ENCODE results near the gene MEGF11.

The MEGF11 gene

DNA sequence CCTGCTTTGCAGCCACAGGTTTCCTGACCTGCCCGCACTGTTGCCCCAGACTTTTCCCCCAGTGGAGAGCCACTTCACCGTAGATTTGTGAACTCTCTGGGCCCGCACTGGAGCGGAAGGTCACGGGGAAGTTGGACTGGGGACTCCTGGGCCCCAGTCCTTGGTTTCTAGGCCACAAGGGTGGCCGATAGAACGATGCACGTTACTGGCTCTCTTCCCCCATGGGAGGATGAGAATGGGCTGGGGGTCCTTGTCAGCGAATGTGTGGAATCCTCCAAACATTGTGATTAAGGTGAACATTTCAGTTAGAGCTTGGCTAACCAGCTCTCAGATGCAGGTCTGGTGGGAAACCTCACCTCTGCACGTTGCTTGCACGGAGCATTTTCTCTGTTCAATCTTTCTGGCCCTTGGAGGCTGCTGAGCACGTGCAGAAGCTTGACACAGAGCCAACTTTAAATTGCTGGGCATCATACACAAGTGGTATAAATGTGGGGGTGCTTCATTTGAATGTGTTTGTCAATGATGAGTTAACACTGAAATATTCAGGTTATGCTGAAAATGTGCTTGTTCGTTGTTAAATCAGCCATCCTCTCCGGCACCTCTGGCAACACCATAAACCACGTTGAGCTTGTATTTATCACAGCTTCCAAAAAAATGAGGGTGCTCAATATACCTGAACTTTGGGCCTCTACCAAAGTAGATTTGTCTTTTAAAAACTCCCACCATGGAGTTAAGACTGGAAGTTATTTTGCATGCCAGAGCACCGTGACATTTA, 40.8 kb upstream of the MEGF11 start (continued):
- TF ChIP-seq, protein P1, sequence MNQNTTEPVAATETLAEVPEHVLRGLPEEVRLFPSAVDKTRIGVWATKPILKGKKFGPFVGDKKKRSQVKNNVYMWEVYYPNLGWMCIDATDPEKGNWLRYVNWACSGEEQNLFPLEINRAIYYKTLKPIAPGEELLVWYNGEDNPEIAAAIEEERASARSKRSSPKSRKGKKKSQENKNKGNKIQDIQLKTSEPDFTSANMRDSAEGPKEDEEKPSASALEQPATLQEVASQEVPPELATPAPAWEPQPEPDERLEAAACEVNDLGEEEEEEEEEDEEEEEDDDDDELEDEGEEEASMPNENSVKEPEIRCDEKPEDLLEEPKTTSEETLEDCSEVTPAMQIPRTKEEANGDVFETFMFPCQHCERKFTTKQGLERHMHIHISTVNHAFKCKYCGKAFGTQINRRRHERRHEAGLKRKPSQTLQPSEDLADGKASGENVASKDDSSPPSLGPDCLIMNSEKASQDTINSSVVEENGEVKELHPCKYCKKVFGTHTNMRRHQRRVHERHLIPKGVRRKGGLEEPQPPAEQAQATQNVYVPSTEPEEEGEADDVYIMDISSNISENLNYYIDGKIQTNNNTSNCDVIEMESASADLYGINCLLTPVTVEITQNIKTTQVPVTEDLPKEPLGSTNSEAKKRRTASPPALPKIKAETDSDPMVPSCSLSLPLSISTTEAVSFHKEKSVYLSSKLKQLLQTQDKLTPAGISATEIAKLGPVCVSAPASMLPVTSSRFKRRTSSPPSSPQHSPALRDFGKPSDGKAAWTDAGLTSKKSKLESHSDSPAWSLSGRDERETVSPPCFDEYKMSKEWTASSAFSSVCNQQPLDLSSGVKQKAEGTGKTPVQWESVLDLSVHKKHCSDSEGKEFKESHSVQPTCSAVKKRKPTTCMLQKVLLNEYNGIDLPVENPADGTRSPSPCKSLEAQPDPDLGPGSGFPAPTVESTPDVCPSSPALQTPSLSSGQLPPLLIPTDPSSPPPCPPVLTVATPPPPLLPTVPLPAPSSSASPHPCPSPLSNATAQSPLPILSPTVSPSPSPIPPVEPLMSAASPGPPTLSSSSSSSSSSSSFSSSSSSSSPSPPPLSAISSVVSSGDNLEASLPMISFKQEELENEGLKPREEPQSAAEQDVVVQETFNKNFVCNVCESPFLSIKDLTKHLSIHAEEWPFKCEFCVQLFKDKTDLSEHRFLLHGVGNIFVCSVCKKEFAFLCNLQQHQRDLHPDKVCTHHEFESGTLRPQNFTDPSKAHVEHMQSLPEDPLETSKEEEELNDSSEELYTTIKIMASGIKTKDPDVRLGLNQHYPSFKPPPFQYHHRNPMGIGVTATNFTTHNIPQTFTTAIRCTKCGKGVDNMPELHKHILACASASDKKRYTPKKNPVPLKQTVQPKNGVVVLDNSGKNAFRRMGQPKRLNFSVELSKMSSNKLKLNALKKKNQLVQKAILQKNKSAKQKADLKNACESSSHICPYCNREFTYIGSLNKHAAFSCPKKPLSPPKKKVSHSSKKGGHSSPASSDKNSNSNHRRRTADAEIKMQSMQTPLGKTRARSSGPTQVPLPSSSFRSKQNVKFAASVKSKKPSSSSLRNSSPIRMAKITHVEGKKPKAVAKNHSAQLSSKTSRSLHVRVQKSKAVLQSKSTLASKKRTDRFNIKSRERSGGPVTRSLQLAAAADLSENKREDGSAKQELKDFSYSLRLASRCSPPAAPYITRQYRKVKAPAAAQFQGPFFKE (tag by site-specific recombination; IDR thresholded peaks at IDR 0.05; ENCODE audit: borderline replicate concordance), result no peak
- no peak for TF ChIP-seq ZNF76 (tag by site-specific recombination; IDR thresholded peaks at IDR 0.05; ENCODE audit: borderline replicate concordance, low read depth)
- TF ChIP-seq, protein P2, sequence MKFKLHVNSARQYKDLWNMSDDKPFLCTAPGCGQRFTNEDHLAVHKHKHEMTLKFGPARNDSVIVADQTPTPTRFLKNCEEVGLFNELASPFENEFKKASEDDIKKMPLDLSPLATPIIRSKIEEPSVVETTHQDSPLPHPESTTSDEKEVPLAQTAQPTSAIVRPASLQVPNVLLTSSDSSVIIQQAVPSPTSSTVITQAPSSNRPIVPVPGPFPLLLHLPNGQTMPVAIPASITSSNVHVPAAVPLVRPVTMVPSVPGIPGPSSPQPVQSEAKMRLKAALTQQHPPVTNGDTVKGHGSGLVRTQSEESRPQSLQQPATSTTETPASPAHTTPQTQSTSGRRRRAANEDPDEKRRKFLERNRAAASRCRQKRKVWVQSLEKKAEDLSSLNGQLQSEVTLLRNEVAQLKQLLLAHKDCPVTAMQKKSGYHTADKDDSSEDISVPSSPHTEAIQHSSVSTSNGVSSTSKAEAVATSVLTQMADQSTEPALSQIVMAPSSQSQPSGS (tag by site-specific recombination; IDR thresholded peaks at IDR 0.05; ENCODE audit: low read depth), result 0 out of 2 replicates have a peak, but pooled peaks have one; percentile 2
- TF ChIP-seq, protein P3, sequence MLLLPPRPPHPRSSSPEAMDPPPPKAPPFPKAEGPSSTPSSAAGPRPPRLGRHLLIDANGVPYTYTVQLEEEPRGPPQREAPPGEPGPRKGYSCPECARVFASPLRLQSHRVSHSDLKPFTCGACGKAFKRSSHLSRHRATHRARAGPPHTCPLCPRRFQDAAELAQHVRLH (tag by site-specific recombination; IDR thresholded peaks at IDR 0.05), result no peak
- TF ChIP-seq, protein P4, sequence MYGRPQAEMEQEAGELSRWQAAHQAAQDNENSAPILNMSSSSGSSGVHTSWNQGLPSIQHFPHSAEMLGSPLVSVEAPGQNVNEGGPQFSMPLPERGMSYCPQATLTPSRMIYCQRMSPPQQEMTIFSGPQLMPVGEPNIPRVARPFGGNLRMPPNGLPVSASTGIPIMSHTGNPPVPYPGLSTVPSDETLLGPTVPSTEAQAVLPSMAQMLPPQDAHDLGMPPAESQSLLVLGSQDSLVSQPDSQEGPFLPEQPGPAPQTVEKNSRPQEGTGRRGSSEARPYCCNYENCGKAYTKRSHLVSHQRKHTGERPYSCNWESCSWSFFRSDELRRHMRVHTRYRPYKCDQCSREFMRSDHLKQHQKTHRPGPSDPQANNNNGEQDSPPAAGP (tag by site-specific recombination; IDR thresholded peaks at IDR 0.05), result no peak
- TF ChIP-seq ZFP37 (tag by site-specific recombination; IDR thresholded peaks at IDR 0.05), result peak; percentile 24; the same call in 1 of the 2 replicates
- no peak for TF ChIP-seq ZNF302 (tag by site-specific recombination; IDR thresholded peaks at IDR 0.05; ENCODE audit: low read depth)
- TF ChIP-seq, protein P5, sequence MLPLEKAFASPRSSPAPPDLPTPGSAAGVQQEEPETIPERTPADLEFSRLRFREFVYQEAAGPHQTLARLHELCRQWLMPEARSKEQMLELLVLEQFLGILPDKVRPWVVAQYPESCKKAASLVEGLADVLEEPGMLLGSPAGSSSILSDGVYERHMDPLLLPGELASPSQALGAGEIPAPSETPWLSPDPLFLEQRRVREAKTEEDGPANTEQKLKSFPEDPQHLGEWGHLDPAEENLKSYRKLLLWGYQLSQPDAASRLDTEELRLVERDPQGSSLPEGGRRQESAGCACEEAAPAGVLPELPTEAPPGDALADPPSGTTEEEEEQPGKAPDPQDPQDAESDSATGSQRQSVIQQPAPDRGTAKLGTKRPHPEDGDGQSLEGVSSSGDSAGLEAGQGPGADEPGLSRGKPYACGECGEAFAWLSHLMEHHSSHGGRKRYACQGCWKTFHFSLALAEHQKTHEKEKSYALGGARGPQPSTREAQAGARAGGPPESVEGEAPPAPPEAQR (tag by site-specific recombination; IDR thresholded peaks at IDR 0.05), result no peak
- TF ChIP-seq, protein P6, sequence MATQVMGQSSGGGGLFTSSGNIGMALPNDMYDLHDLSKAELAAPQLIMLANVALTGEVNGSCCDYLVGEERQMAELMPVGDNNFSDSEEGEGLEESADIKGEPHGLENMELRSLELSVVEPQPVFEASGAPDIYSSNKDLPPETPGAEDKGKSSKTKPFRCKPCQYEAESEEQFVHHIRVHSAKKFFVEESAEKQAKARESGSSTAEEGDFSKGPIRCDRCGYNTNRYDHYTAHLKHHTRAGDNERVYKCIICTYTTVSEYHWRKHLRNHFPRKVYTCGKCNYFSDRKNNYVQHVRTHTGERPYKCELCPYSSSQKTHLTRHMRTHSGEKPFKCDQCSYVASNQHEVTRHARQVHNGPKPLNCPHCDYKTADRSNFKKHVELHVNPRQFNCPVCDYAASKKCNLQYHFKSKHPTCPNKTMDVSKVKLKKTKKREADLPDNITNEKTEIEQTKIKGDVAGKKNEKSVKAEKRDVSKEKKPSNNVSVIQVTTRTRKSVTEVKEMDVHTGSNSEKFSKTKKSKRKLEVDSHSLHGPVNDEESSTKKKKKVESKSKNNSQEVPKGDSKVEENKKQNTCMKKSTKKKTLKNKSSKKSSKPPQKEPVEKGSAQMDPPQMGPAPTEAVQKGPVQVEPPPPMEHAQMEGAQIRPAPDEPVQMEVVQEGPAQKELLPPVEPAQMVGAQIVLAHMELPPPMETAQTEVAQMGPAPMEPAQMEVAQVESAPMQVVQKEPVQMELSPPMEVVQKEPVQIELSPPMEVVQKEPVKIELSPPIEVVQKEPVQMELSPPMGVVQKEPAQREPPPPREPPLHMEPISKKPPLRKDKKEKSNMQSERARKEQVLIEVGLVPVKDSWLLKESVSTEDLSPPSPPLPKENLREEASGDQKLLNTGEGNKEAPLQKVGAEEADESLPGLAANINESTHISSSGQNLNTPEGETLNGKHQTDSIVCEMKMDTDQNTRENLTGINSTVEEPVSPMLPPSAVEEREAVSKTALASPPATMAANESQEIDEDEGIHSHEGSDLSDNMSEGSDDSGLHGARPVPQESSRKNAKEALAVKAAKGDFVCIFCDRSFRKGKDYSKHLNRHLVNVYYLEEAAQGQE (tag by site-specific recombination; IDR thresholded peaks at IDR 0.05), result no peak
- TF ChIP-seq ZNF654 (tag by site-specific recombination; IDR thresholded peaks at IDR 0.05; ENCODE audit: low read depth), result no peak
- TF ChIP-seq ZBTB7A (tag by site-specific recombination; IDR thresholded peaks at IDR 0.05; ENCODE audit: low read depth), result no peak
- TF ChIP-seq GLI2 (tag by site-specific recombination; IDR thresholded peaks at IDR 0.05; ENCODE audit: borderline replicate concordance, low read depth), result no peak
- peak; percentile 12; the same call in 1 of the 2 replicates for TF ChIP-seq KLF8 (tag by site-specific recombination; IDR thresholded peaks at IDR 0.05)
- peak; percentile 9; the same call in 1 of the 2 replicates for TF ChIP-seq ZNF610 (tag by site-specific recombination; IDR thresholded peaks at IDR 0.05; ENCODE audit: borderline replicate concordance)
- TF ChIP-seq ZNF404 (tag by site-specific recombination; IDR thresholded peaks at IDR 0.05), result no peak
- no peak for TF ChIP-seq KLF7 (tag by site-specific recombination; IDR thresholded peaks at IDR 0.05; ENCODE audit: borderline replicate concordance)
- 0 out of 2 replicates have a peak, but pooled peaks have one; percentile 5 for TF ChIP-seq ZNF184 (tag by site-specific recombination; IDR thresholded peaks at IDR 0.05)
- peak; percentile 77; the same call in 1 of the 2 replicates for TF ChIP-seq ZFP69B (tag by site-specific recombination; IDR thresholded peaks at IDR 0.05)
- no peak for TF ChIP-seq RBAK (tag by site-specific recombination; IDR thresholded peaks at IDR 0.05)
- TF ChIP-seq ZBTB48 (tag by site-specific recombination; IDR thresholded peaks at IDR 0.05), result no peak; the same call in 1 of the 2 replicates
- TF ChIP-seq ZNF335 (tag by site-specific recombination; conservative IDR thresholded peaks at IDR 0.05), result peak; percentile 90
- TF ChIP-seq, protein P7, sequence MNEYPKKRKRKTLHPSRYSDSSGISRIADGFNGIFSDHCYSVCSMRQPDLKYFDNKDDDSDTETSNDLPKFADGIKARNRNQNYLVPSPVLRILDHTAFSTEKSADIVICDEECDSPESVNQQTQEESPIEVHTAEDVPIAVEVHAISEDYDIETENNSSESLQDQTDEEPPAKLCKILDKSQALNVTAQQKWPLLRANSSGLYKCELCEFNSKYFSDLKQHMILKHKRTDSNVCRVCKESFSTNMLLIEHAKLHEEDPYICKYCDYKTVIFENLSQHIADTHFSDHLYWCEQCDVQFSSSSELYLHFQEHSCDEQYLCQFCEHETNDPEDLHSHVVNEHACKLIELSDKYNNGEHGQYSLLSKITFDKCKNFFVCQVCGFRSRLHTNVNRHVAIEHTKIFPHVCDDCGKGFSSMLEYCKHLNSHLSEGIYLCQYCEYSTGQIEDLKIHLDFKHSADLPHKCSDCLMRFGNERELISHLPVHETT (tag by site-specific recombination; IDR thresholded peaks at IDR 0.05), result no peak
- no peak for TF ChIP-seq ZNF658 (tag by site-specific recombination; IDR thresholded peaks at IDR 0.05)
